Activated gamma-delta T cell treated with anti-CD3 and anti-CD28 coated beads, Interleukin-2, amount 50 U/mL, for 16 hours (primary cell): ENCODE measurements around the gene RB1.
A peak's percentile ranks its signal among the peaks of the same experiment; 100 is the strongest.

Source experiments
- DNase-seq: peaks from one replicate; pipeline ENCODE4 v3.0.0-alpha.2; 2020; ENCODE audit warnings: low read depth

The RB1 gene

DNA sequence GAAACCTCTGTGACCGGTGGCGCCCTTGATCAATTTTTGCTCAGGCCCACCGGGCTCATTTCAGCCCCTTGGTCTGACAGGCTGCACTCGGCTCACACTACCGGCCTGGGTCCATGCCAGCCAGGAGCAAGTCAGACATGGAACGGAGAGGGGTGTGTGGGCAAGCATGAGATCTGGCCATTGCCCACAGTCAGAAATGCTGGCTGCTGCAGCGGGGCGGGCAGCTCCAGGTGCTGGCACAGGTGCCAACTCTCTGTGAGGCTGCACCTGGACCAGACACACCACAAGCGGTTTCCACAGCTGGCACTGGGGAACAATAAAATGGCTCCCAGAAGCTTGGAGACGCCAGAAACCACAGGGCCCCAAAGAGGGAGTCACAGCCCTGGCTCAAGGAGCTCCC, 153.0 kb downstream of the RB1 start:
- DNase-seq = no peak

DNA sequence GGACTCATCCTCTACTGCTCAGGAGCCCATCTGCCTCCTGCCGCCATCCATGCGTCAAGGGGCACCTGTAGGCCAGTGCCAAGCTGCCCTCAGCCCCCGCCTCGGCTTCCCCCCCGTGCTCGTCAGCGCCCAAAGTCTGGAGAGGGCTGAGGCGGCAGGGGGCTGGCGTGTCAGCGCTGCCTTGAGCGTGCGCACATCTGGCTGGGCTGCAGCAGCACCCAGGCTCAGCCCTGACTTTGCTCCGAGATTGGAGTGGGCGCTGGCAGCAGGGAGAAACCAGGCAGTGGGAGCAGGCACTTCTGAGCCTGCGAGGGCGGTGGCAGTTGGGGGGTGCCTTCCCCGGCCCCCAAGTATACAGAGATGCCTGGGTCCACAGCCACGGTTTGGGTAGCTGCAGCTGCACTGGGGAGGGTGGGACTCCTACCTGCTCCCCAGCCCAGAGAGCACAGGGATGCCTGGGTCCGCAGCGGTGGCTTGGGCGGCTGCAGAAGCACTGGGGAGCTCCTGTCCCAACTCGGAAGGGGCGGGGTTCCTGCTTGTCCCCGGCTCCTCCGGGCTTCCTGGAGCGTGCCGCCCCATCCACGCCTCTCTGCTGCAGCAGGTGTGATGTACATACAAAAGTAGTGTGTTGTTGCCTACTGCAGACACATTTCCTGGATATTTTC, 154.2 kb downstream of the RB1 start:
- DNase-seq = no peak

DNA sequence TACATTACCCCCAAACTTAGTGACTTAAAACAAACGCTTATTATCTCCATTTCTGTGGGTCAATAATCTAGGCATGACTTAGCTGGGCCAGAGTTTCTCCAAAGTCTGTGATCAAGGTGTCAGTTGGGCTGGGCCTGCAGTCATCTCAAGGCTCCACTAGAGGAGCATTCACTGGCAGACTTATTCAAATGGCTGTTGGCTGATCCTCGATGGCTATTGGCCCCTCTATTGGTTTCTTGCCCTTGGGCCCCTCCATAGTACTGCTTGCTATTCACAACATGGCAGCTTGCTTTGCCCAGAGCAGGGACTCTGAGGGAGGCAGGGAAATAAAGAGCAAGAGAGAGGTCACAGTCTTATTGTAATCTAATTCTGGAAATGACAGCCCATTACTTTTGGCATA, 171.7 kb downstream of the RB1 start:
- DNase-seq = no peak

DNA sequence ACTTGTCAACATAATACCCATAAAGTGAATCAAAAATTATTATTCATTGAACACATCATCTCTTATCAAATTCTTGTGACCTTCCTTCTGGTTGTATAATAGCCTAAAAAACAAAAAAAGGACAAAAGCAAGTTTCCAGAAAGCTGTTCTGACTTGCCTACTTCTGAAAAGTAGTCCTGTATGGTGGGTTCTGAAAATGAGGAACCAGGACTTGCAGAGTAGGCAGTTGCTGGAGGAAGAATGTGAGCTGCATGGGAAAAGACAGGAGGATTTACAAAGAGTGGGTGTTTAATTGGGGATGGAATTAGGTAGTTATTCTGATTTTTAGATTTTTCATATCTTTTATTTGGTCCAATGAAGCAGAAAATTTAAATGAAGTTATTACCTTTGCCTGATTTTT, 172.7 kb downstream of the RB1 start:
- no peak for DNase-seq

DNA sequence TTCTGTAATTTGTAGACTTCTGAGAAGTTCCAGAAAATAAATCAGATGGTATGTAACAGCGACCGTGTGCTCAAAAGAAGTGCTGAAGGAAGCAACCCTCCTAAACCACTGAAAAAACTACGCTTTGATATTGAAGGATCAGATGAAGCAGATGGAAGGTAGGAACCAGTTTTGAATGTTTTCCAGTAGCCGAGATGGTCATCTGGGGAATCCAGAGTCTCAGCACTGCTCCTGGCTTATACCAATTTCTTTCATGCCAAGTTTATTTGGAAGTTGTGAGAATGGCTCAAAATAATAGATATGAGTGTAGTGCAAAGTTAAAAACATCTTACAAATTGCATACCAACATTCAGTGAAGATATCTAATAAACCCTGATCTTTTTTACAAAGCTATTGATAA, 173.1 kb downstream of the RB1 start:
- no peak for DNase-seq

DNA sequence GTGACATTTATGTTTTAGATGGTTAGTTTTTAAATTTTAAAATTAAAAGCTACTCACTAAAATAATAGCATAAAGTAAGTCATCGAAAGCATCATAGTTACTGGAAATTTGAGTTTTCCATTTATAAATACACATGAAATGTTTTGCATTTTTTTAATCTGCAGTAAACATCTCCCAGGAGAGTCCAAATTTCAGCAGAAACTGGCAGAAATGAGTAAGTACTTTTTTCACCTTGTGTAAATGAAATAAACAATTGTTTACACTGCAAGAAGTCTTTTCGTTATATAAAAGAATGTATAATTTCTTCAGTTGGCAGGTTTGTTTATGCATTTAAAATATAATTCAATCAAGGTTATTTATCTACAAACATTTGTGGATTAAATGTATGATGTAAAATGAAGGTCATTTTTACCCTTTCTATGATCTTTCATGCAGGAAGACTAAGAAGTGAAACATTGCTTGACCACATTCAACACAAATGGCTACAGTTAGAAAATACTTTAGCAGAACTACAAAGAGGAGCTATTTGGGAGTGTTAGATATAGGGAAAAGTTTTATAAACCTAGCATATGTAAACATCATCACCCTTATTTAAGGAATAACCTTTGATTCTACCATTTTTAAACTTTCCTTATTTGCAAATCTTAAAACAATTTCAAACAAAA, 173.8 kb downstream of the RB1 start:
- no peak for DNase-seq

DNA sequence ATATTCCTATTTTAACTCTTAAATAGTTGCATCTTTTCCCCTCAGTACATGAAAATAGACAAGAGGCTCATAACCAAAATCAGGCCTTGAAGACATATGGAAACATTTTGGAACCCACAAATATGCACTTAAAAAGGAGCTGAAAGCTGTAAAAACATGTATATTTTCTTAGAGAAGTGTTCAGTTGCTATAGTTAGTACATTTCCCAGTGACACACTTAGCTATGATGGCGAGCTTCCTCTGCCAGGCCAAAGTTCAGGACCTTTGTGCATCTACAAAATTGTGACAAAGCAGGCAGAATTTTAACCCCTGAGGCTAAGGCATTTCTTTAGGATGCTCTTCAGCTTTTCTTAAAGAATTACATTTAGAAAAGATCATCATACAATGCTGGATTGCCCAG, 174.8 kb downstream of the RB1 start:
- DNase-seq = no peak

DNA sequence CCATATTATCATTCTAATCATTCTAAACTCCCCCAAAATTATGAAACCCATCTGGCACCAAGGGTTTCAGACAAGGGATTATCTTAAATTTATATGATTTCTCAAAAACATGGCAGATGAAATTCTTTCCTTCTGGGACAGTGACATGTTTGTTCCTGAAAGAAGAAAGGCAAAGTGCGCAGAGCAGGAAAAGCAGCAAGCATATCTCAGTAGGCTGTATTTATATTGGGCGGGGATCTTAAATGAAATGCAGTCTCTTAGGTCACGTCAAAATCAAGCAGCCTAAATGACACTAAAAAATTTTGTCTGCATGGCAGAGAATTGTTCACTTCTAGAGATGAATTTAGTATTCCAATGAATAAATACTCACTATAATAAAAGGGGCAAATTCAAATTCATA, 180.0 kb downstream of the RB1 start:
- no peak for DNase-seq

DNA sequence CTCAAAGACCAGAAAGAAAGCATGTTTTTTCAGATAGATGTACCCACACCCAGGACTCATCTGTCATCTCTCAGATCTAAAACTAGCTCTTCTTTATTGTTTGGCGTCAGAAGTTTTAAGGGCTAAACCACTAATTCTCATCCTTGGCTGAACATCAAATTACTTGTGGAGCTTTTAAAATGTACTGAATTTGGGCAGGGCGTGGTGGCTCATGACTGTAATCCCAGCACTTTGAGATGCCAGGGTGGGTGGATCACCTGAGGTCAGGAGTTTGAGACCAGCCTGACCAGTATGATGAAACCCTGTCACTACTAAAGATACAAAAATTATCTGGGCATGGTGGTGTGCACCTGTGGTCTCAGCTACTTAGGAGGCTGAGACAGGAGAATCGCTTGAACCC, 181.9 kb downstream of the RB1 start:
- DNase-seq = no peak

DNA sequence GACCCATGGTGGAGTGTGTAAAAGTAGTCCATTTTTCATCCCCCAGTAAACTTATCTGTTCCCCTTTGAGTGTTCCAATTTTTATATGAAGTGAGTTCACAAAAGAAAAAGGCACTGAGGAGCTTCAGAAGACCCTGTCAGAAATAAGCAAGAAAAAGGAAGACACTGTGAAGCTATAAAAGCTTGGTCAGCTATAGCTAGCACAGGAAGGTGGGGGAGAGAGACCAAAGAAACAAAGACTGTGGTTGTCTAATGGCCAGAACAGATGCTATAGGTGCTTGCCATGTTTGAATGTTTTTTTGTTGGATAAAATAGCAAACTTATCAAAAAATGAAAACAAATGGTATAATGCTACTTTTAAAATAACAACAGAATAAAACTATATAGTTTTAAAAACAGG, 182.8 kb downstream of the RB1 start:
- DNase-seq = no peak

DNA sequence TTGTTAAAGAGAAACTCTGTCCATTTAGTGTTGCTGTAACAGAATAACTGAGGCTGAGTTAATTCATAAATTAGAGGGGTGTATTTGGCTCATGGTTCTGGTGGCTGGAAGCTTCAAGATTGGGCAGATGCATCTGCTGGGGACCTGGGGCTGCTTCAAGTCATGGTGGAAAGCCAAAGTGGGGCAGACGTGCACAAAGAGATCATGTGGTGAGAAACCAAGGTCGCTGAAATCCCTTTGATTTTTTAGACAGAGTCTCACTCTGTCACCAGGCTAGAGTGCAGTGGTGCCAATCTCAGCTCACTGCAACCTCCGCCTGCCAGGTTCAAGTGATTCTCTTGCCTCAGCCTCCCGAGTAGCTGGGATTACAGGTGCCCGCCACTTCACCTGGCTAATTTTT, 183.3 kb downstream of the RB1 start:
- DNase-seq = no peak

DNA sequence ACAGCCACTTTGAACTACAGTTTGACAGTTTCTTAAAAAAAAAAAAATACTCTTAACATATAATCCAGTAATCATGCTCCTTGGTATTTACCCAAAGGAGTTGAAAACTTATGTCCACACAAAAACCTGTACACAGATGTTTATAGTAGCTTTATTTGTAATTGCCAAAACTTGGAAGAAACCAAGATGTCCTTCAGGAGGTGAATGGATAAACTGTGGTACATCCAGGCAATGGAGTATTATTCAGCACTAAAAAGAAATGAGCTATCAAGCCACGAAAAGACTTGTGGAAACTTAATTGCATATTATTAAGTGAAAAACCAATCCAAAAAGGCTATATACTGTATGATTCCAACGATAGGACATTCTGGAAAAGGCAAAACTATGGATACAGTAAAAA, 184.4 kb downstream of the RB1 start:
- no peak for DNase-seq

DNA sequence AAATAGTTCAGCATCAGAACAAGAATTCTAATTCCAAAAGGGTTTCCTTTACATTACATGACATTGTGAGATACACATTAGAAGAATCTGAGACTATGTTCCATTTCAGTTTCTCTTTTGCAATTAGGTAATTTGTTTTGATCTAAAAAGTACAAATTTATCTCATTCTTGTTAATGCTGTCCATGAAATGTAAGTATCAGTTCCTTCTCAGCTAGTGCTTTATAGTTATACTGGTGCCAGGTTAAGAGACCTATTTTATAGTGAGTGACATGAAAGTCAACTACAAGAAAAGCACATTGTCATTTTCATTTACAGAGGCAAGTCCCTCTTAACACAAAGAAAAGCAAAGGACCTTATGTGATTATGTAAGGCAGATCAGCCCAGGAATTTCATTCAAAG, 185.4 kb downstream of the RB1 start:
- DNase-seq = no peak

DNA sequence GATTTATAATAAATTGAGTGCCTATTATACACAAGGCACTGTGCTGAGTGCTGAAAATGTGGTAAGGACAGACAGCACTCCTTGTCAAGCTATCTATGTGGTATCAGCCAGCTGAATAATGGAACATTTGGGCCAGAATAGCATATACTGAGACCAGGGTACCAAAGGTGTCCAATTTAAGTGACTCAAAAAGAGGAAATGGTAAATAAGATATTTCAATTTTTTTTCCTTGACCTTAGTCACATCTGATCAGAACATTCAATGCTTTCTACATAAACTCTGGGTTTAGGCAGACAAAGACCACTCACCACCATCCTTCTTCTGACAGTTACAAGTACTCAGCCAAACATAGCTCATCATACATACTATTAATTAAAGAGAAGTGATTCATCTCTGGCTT, 186.1 kb downstream of the RB1 start:
- DNase-seq = no peak

DNA sequence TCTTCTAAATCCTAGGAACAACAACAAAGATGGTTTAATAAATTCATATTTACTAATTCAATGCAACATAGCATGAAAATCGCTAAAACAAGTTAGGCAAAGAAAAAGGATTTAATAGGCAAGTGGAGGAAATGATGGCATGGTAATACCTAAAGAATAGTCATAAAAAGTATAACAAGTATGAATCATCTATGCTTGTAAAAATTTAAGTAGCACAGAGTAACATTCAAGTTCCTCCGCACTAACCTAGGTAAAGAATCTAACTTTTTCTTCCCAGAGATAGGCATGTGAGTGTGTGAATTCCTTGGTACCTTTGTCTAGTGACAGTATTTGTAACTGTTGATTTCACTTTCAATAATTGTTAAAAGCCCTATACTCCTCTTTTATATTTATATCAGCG, 186.7 kb downstream of the RB1 start:
- no peak for DNase-seq

DNA sequence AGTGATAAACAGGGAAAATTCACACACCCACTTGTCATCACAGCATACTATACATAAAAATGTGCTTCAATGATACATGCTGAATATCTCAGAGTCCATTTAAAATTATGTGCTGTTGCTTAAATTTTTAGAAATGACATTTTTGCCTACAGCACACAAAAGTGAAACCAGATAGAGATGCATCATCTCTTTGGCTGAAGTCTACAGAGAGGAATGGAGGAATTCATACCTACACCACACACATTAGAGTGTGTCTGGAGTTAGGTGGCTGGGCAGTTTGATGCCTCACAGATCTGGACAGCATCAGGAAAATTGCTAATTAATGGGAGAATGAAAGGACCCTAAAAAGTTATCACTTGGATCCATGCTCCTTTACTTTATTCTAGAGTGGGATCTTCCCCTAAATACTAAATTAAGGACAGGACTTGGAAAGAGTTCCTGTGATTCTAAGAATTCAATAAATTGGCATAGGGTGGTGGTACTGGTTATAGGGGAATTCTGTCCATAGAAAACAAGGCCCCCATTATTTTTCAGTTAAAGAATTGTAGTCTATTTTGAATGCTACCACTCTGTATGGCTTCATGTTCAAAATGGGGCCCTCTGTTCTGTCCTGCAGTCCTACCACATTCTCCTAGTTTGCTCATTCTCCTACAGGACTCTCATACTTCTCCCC, 188.0 kb downstream of the RB1 start:
- DNase-seq = no peak

DNA sequence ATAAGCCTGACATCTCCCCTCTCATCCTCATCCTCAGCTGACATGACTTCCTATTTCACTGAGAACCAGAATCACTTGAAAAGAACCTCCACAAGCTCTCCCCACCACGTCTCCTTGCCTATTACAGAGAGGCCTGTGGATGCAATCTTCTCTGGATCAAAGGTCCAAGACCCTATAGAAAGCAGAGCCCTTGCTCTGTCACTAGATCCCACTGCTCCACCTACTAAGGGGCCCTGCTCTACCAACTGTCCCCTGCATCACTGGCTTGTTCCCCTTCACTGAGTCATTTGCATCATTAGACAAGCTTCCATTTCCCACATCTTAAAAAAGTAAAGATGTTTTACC, 188.5 kb downstream of the RB1 start:
- no peak for DNase-seq

DNA sequence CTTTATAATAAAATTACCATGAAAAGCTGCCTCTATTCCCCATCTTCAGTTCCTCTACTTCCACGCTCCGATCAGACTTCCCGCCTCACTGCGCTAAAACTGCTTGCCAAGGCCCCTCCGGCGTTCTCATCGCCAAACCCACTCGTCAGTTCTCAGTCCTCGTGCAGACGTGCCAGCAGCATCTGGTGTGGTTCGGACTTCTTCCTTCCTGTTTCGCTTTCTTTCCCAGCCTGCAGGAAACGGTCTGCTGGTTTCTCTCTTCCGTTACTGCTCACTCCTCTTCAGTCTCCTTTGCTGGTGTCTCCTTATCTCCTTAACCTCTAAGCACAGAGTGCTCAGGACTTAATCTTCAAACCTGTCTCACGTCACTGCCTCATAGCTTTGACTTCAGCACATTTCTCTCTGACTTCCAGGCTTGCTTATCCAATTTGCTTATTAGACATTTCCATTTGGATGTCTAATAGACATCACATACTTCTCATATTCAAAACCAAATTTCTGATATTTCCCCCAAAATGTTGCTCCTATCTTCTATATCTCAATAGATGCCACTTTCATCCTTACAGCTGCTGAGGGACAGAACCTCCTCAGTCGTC, 189.0 kb downstream of the RB1 start:
- DNase-seq = peak; percentile 57

DNA sequence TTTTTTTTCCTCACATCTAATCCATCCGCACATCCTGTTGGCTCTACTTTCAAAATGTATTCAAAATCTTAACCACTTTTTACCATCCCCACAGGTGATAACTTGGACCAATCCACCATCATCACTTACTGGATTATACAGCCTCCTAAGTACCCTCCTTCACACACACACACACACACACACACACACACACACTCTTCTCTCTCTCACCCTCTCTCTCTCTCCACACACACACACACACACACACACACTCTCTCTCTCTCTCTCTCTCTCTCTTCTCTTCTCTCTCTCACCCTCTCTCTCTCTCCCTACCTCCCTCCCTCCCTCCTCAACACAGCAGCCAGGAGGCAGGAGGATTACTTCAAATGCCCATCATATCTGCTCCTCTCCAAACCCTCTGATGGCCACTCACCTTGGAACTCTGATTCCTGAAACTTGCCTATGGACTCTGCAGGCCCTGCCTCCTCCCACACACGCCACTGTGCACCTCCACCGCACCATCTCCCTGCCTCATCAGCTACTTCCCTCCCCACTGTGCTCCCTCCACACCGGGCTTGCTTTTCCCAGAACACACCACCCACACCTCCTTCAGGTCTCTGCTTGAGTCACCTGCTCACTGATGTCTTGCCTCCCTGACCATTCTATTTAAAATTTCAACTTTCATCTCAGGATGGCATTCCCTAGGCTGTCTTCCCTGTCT, 189.7 kb downstream of the RB1 start:
- no peak for DNase-seq

DNA sequence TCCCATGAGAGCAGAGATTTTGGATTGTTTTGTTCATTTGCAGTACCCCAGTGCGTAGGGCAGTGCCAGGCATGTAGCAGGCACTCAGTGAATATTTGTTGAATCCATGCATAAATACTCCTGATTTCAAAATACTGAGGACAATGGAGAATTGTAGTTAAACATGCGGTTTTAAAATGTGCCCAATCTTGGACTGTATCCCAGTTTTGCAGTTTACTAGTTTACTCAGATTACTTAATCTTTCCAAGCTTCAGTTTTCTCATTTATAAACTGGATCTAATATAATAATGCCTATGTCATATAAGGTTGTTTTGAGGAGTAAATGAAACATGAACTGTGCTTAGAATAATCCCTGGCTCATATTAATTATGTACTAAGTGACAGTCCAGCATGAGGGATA, 190.3 kb downstream of the RB1 start:
- DNase-seq = no peak

DNA sequence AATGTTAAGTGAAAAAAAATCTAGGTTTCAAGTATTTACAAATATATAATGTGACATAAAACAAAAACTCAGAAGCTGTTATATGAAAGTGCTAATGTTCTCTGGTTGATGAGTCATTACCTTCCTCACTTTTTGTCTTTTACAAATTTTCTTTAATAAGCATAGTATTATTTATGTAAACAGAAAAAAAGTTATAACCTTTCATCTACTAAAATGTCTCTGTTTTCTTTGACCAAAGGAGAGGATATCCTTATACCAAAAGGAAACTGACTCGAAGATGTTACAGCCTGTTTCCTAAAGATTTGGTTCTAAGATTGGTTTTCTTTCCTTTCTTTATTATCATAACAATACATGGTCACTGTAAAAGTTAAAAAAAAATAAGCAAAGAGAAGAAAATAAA, 191.3 kb downstream of the RB1 start:
- no peak for DNase-seq

DNA sequence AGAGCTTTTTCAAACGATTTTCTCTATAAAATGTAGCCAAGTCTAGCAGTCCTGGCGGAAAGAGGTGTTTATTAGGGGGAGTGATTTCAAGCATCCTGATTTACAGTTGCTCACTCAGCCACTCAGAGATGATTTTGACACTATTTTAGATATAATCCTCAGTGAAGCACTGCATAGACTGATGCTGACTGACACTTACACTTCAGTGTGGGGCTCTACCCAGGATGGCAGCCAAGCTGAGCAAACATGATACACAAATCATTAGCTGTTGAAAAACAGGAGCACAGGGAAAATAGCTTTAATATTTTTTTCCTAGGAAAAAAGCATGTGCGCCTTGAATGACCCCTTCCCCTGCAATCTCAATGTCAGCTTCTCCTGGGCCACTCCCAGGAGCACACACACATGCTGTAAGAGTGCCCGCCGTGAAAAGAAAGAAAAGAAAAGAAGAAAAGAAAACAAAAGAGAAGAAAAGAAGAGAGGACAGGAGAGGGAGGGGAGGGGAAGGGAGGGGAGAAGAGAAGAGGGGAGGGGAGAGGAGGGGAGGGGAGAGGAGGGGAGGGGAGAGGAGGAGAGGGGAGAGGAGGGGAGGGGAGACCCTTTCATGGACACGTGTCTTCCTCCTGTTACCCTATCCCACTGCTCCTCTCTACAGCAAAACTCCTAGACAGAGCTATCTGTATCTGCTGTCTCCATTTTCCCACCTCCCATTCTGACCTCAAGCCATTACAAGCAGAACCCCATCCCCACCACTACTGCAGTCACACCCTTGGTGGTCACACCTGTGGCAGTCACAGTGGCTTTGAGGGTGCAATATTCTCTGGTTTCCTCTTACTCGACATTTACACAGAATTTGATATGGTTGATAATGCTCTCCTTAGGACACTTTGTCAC, 193.0 kb downstream of the RB1 start:
- no peak for DNase-seq
